ENCODE measurements around the gene PLXDC1. TPM values are rescaled to one million over a fixed set of nuclear protein-coding genes. Genes with fewer than 3 reads are reported as not detected.
"Not testable (repeated sequence)": the region's sequence is repeated elsewhere in the genome, so short reads cannot be mapped to it uniquely, and the experiment has no call there.

PLXDC1 gene
- total RNA-seq, 1 donor from 2014 or later: 19.7 TPM

DNA sequence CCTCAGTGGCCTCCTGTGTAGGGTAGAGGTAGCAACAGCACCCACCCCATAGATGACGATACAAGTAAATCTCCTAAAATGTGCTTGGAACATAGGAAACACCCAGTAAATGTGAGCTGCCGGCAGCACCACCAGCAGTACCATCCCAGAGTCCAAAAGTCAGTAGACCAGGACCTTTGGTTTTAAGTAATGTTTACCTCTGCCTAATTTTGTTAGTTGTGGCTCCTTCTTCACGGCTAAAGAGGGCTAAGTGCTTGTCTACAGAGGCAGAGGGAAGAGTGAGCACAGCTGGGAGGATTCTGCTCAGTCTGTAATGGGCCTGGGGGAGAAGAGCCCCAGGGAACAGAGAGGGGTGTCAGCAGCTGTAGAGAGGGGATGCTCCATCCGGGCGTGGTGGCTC lies 92.9 kb downstream of the PLXDC1 start:
- Mint-ChIP-seq H3K27ac (ENCODE audit: unreplicated experiment) (no peak overlapping the region), H3K36me3 (ENCODE audit: unreplicated experiment) (no peaks in the 10 kb centered on the region), H3K27me3 (ENCODE audit: unreplicated experiment) (peaks cover 11% of the 10 kb centered on the region), H3K4me3 (ENCODE audit: unreplicated experiment) (no peak overlapping the region), H3K9me3 (ENCODE audit: unreplicated experiment) (no peaks in the 10 kb centered on the region), H3K4me1 (ENCODE audit: unreplicated experiment) (peaks cover 19% of the 10 kb centered on the region)
- TF ChIP-seq, protein P1, sequence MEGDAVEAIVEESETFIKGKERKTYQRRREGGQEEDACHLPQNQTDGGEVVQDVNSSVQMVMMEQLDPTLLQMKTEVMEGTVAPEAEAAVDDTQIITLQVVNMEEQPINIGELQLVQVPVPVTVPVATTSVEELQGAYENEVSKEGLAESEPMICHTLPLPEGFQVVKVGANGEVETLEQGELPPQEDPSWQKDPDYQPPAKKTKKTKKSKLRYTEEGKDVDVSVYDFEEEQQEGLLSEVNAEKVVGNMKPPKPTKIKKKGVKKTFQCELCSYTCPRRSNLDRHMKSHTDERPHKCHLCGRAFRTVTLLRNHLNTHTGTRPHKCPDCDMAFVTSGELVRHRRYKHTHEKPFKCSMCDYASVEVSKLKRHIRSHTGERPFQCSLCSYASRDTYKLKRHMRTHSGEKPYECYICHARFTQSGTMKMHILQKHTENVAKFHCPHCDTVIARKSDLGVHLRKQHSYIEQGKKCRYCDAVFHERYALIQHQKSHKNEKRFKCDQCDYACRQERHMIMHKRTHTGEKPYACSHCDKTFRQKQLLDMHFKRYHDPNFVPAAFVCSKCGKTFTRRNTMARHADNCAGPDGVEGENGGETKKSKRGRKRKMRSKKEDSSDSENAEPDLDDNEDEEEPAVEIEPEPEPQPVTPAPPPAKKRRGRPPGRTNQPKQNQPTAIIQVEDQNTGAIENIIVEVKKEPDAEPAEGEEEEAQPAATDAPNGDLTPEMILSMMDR (IDR thresholded peaks at IDR 0.05): no peak
- no peak for DNase-seq (ENCODE audit: extremely low spot score, unreplicated experiment)

DNA sequence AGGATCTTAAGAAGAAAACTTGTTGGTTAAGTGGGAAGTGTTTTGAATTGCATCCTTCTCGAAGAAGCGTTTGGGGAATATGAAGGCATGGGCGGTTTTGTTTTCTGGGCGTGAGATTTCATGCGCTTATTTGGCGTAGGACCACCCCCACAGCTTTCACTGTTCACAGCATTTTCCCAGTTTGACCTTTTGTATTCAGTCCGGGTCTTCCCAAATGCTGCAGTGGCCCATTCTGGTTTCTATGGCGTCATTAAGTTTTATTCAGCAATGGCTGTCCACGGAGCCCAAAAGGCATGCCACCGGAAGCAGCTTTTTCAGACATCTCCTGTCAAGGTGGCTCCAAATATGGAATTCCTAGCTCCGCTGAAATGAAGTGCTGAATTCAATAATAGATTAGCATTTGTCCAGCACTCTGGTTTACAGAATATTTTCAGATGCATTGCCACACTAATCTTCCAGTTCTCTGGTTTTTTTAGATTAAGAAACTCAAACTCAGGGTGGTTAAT lies 93.7 kb downstream of the PLXDC1 start:
- Mint-ChIP-seq H3K9me3 (ENCODE audit: unreplicated experiment) (no peaks in the 10 kb centered on the region), H3K27ac (ENCODE audit: unreplicated experiment) (no peak overlapping the region), H3K4me1 (ENCODE audit: unreplicated experiment) (peaks cover 12% of the 10 kb centered on the region), H3K36me3 (ENCODE audit: unreplicated experiment) (no peaks in the 10 kb centered on the region), H3K27me3 (ENCODE audit: unreplicated experiment) (peaks cover 14% of the 10 kb centered on the region), H3K4me3 (ENCODE audit: unreplicated experiment) (peak overlapping the region; percentile 79)
- TF ChIP-seq, protein P1 (IDR thresholded peaks at IDR 0.05): no peak
- DNase-seq (ENCODE audit: extremely low spot score, unreplicated experiment): no peak

DNA sequence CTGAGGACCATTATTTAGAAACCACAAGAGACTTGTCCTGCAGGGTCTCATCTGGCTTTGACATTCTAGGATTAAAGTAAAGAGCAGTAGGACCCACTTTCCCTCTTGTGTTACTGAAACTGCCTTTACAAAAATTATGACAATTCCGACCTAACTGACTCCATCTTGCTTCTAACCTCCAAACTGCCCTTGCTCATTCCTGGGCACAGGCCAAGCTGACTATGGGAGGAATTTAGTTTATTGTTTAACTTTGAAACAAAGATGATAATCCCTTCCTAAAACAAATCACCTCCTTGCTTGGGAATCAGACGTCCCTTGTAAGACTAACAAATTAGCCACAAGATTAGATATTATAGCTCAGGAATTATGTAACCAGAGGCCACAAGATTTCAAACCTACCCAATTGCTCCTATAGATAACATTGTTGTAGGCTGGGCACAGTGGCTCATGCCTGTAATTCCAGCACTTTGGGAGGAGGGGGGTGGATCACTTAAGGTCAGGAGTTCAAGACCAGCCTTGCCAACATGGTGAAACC lies 97.3 kb downstream of the PLXDC1 start:
- Mint-ChIP-seq H3K4me3 (ENCODE audit: unreplicated experiment) (no peak overlapping the region), H3K27me3 (ENCODE audit: unreplicated experiment) (peaks cover 25% of the 10 kb centered on the region), H3K36me3 (ENCODE audit: unreplicated experiment) (no peaks in the 10 kb centered on the region), H3K27ac (ENCODE audit: unreplicated experiment) (no peak overlapping the region), H3K4me1 (ENCODE audit: unreplicated experiment) (peaks cover 12% of the 10 kb centered on the region), H3K9me3 (ENCODE audit: unreplicated experiment) (no peaks in the 10 kb centered on the region)
- no peak for DNase-seq (ENCODE audit: extremely low spot score, unreplicated experiment)
- TF ChIP-seq, protein P1 (IDR thresholded peaks at IDR 0.05): no peak

DNA sequence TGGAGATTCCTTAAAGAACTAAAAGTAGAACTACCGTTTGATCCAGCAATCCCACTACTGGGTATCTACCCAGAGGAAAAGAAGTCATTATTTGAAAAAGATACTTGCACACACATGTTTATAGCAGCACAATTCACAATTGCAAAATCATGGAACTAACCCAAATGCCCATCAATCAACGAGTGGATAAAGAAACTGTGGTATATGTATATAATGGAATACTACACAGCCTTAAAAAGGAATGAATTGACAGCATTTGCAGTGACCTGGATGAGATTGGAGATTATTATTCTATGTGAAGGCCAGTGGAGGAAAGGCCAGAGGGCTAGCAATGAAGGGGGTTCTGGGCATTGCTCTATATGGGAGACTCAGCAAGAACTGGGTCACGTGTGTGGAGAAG lies 99.0 kb downstream of the PLXDC1 start:
- H3K27ac Mint-ChIP-seq (ENCODE audit: unreplicated experiment); H3K36me3 Mint-ChIP-seq (ENCODE audit: unreplicated experiment); H3K4me3 Mint-ChIP-seq (ENCODE audit: unreplicated experiment); H3K9me3 Mint-ChIP-seq (ENCODE audit: unreplicated experiment); DNase-seq (ENCODE audit: extremely low spot score, unreplicated experiment); H3K4me1 Mint-ChIP-seq (ENCODE audit: unreplicated experiment): not testable (repeated sequence)
- peaks cover 25% of the 10 kb centered on the region for H3K27me3 Mint-ChIP-seq (ENCODE audit: unreplicated experiment)

DNA sequence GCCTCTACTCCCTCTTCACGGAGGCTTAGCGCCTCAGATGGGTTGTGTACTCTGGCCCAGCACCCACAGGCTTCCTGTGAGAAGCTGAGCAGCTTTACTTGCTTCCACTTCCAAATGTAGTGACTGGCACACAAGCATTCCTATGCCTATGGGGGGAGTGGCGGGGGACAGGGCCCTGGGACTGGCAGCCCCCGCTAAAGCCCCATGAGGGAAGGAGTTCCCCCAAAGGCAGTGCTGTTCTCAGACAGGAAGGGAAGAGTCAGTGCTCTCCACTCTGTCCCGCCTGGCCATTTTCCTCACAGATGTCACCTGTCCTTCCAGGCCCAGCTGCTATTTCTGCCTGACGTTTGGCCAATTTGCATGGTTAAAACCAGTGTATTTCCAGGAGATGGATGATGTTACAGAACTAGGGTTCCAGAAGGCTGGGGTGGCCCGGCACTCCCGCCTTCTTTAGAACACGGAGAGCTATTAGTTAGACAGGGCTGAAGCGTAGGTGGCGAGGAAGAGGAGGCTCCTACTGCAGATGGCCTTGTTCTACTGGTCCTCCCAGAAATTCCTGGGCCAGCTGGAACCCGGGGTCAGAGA lies 100.3 kb downstream of the PLXDC1 start:
- Mint-ChIP-seq H3K27ac (ENCODE audit: unreplicated experiment) (no peak overlapping the region), H3K9me3 (ENCODE audit: unreplicated experiment) (peaks cover 4% of the 10 kb centered on the region), H3K4me1 (ENCODE audit: unreplicated experiment) (no peaks in the 10 kb centered on the region)

More for the DNA sequence above, 100.3 kb downstream of the PLXDC1 start:
- Mint-ChIP-seq H3K36me3 (ENCODE audit: unreplicated experiment) (peaks cover 5% of the 10 kb centered on the region), H3K27me3 (ENCODE audit: unreplicated experiment) (peaks cover 25% of the 10 kb centered on the region), H3K4me3 (ENCODE audit: unreplicated experiment) (no peak overlapping the region)
- TF ChIP-seq, protein P1 (IDR thresholded peaks at IDR 0.05): no peak
- no peak for DNase-seq (ENCODE audit: extremely low spot score, unreplicated experiment)

All from osteocyte (in vitro differentiated cells).